Endothelial cell of umbilical vein (primary cell): Measurements from ENCODE around the gene AGFG2.

ENCODE experiments used
- POLR2A ChIP-seq: IDR thresholded peaks from 2 replicates; pipeline ENCODE4 v1.6.1; 2012; ENCODE audit warnings: low read depth, mild to moderate bottlenecking, control low read depth, low read length
- TF ChIP-seq, protein P1 (sequence below), 2 donors: IDR thresholded peaks; 1 replicate in 1 of 2; 2 replicates in 1 of 2; pipeline ENCODE4 v1.5.1; 2011; ENCODE audit warnings: low read length in 2 of 2, mild to moderate bottlenecking in 2 of 2, moderate library complexity in 2 of 2, control low read depth in 1 of 2, inconsistent platforms in 1 of 2, low read depth in 1 of 2; ENCODE audit not compliant: insufficient read depth in 1 of 2; ENCODE audit errors: extremely low read depth in 1 of 2

DNA sequence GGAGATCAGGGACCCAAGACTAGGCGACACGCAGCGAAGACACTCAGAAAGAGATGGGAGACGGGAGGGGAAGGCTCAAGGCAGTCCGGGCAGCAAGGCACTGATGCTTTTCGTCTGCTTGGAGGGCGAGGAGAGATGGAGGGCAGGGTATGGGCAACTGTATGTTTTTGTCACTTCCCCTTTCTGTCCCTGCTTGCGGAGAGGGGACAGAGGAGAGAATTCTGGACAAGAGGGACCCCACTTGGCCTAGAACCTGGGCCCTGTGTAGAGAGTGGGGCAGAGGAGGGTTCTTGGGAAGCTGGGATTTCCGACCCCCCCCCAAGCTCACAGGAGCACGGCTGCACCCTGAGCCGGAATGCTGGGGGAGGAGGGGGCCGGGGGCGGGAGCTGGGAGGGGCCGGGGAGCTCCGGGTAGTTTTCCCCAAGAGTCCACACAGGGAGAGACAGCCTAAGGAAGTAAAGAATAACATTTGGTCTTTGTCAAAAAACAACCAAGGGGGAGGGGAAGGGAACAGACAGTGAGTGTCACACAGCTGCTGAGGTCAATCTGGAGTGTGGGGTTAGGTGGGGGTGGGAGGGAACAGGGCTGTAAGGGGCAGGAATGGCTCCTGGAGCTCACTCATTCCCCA is 45.2 kb downstream of the AGFG2 start:
- TF ChIP-seq, protein P1, sequence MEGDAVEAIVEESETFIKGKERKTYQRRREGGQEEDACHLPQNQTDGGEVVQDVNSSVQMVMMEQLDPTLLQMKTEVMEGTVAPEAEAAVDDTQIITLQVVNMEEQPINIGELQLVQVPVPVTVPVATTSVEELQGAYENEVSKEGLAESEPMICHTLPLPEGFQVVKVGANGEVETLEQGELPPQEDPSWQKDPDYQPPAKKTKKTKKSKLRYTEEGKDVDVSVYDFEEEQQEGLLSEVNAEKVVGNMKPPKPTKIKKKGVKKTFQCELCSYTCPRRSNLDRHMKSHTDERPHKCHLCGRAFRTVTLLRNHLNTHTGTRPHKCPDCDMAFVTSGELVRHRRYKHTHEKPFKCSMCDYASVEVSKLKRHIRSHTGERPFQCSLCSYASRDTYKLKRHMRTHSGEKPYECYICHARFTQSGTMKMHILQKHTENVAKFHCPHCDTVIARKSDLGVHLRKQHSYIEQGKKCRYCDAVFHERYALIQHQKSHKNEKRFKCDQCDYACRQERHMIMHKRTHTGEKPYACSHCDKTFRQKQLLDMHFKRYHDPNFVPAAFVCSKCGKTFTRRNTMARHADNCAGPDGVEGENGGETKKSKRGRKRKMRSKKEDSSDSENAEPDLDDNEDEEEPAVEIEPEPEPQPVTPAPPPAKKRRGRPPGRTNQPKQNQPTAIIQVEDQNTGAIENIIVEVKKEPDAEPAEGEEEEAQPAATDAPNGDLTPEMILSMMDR (IDR thresholded peaks at IDR 0.05; ENCODE audit: extremely low read depth in 1 of 2, insufficient read depth in 1 of 2, low read depth in 1 of 2, low read length in 2 of 2): no peak
- no peak for TF ChIP-seq POLR2A
